ENCODE measurements around the gene GRID2. TPM values are rescaled to one million over a fixed set of nuclear protein-coding genes. Genes with fewer than 3 reads are reported as not detected.

The GRID2 gene
- total RNA-seq, 2 experiments from 2014 or later, result not detected

DNA sequence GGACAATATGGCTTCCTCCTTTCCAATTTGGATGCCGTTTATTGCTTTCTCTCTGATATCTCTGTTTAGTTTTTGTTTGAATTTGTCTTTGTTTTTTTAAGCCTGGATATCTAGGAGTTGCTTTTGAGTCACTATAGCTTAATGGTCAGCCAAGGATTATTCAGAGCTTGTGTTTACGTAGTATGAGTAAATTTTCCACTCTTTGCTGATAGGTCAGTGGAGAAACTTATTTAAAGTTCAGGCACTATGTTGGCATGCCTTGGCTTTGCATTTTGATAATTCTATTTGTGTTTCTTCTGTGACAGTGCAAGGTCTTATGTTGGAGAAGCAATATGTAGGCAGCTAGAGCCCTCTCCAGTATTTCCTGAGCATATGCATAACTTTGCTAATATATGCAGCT, 315.2 kb downstream of the GRID2 start:
- H3K4me1 Mint-ChIP-seq, result no peaks in the 10 kb centered on the region
- peaks cover 1% of the 10 kb centered on the region for H3K9me3 Mint-ChIP-seq
- no peak overlapping the region for H3K4me3 Mint-ChIP-seq
- no peaks in the 10 kb centered on the region for H3K36me3 Mint-ChIP-seq
- no peaks in the 10 kb centered on the region for H3K27me3 Mint-ChIP-seq
- H3K27ac Mint-ChIP-seq, result no peak overlapping the region
- DNase-seq, result no peak

- no peaks in the 10 kb centered on the region for H3K36me3 Mint-ChIP-seq
- DNase-seq, result no peak
- H3K27ac Mint-ChIP-seq, result no peak overlapping the region
- no peak overlapping the region for H3K4me3 Mint-ChIP-seq
- H3K4me1 Mint-ChIP-seq, result no peaks in the 10 kb centered on the region
- no peaks in the 10 kb centered on the region for H3K27me3 Mint-ChIP-seq
- peaks cover 10% of the 10 kb centered on the region for H3K9me3 Mint-ChIP-seq
Measured at GRCh38 chr4:92629302-92629701, 325.5 kb downstream of the GRID2 start.

DNA sequence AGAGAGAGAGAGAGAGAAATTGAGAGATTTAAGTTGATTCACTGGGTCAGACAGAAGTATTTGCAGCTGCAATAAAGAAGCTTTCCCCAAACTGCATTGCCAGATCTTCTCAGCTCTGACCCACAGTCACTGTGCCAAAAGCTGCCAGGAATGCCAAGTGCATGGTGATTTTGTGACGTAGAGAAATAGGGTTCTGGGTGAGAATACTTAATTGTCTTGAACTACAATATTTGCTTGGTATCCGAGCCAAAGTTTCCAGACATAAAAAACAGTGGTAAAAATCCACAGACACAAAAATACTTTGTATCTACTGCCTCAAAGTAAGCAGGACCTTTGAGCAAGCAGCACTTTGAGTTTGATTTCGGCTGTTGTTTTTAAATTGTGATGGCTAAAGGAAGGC, 331.1 kb downstream of the GRID2 start:
- Mint-ChIP-seq H3K27me3 (no peaks in the 10 kb centered on the region), H3K9me3 (peaks cover 4% of the 10 kb centered on the region), H3K4me1 (no peaks in the 10 kb centered on the region), H3K27ac (no peak overlapping the region), H3K36me3 (no peaks in the 10 kb centered on the region), H3K4me3 (no peak overlapping the region)
- no peak for DNase-seq

DNA sequence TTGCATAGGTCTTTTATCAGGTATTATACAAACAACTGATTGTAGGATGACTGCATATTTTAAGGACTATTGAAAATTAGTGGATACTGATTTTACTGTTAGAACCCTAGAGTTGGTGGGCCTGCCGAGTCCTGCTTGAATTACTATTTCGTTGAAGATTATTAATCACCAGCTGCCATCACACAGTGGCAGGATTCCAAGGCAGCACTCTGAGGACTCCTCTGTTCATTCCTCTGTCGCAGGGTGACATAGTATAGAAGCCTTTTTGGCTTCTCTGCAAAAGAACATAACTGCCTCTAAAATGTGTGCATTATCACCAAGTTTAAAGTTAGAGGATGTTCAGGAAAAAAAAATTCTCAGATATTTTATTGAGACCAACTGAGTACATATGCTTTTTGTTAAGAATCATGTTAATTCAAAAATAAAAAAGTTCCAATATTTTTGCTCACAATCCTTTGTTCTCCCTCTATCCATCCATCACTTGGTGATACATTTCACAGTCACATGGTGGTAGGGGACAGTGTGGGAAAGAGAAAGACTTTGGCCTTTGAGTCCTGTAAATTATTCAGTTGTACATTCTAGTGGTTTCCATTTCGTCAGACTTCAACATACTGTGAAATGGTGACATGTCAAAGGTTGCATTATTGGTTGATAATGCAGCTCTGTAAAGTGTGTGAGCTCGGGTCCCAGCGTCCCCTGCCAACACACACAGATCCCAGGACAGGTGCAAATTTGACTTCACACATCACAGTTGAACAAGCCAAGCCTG, 332.5 kb downstream of the GRID2 start:
- no peaks in the 10 kb centered on the region for H3K36me3 Mint-ChIP-seq
- H3K4me1 Mint-ChIP-seq, result no peaks in the 10 kb centered on the region
- H3K9me3 Mint-ChIP-seq, result peaks cover 4% of the 10 kb centered on the region
- no peak overlapping the region for H3K4me3 Mint-ChIP-seq
- no peaks in the 10 kb centered on the region for H3K27me3 Mint-ChIP-seq
- no peak overlapping the region for H3K27ac Mint-ChIP-seq
- DNase-seq, result no peak

DNA sequence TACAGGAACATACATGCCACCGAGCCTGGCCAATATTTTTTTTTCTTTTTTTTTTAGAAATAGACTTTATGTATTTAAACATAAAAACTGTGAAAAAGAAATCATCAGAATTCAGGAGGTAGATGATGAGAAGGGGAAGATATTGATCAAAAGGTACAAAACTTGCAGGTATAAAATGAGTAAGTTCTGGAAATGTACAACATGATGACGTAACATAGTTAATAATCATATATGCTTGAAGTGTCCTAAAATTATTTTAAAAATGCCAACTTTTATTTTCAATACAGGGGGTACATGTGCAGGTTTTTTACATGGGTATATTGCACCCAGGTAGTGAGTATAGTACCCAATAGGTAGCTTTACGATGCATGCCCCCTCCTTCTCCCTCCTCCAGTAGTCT, 337.6 kb downstream of the GRID2 start:
- Mint-ChIP-seq H3K36me3 (no peaks in the 10 kb centered on the region), H3K9me3 (no peaks in the 10 kb centered on the region), H3K4me1 (no peaks in the 10 kb centered on the region), H3K27ac (no peak overlapping the region), H3K4me3 (no peak overlapping the region), H3K27me3 (no peaks in the 10 kb centered on the region)
- DNase-seq, result no peak

- Mint-ChIP-seq H3K9me3 (peaks cover 2% of the 10 kb centered on the region), H3K27ac (no peak overlapping the region), H3K36me3 (no peaks in the 10 kb centered on the region), H3K27me3 (no peaks in the 10 kb centered on the region), H3K4me3 (no peak overlapping the region), H3K4me1 (no peaks in the 10 kb centered on the region)
- no peak for DNase-seq
Measured at GRCh38 chr4:92646826-92647225, 343.1 kb downstream of the GRID2 start.

DNA sequence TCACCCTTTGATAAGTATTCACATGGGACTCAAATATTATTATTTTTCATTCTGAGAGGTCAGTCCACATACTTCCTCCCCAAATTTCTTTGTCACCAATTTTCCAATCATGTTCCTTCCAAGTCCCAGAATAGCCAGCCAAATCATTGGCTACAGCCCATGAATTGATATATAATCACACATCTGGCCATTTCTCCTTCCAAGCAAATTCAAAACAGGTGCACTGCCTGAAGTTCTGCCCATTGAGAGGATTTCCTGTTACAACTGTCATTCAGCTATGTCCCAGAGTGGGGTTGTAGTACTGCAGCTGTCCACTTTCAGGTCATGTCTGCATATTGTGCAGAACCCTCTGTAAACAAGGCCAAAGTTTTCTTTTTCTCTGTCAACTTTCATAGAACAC, 347.8 kb downstream of the GRID2 start:
- Mint-ChIP-seq H3K27me3 (no peaks in the 10 kb centered on the region), H3K36me3 (no peaks in the 10 kb centered on the region), H3K9me3 (peaks cover 2% of the 10 kb centered on the region), H3K4me1 (no peaks in the 10 kb centered on the region), H3K27ac (no peak overlapping the region), H3K4me3 (no peak overlapping the region)
- no peak for DNase-seq

GRCh38 chr4:92654084-92654483, 350.3 kb downstream of the GRID2 start:
- Mint-ChIP-seq H3K36me3 (no peaks in the 10 kb centered on the region), H3K27ac (no peak overlapping the region), H3K9me3 (no peaks in the 10 kb centered on the region), H3K4me1 (no peaks in the 10 kb centered on the region), H3K27me3 (no peaks in the 10 kb centered on the region), H3K4me3 (no peak overlapping the region)
- no peak for DNase-seq

GRCh38 chr4:92657695-92658094, 353.9 kb downstream of the GRID2 start:
- no peaks in the 10 kb centered on the region for H3K36me3 Mint-ChIP-seq
- DNase-seq, result no peak
- H3K27me3 Mint-ChIP-seq, result no peaks in the 10 kb centered on the region
- no peaks in the 10 kb centered on the region for H3K4me1 Mint-ChIP-seq
- H3K9me3 Mint-ChIP-seq, result no peaks in the 10 kb centered on the region
- H3K27ac Mint-ChIP-seq, result no peak overlapping the region
- H3K4me3 Mint-ChIP-seq, result no peak overlapping the region

DNA sequence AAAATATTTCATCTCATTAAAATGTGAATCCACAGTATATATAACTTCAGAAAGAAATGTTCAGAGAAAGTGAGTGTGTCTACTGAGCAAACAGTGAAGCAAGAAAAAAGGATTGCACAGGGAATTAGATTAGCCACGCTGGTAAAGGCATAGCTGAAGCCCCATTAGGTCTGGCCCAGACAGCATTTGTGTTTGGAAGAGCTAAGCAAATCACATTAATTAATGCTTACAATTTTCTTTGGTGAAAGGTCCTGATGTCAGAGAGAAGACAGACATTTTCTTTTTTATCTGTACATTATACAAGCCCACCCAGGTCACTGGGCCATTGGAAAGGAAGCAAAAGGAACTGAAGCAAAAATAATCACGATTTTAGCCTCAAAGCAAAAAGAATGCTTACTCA, 354.6 kb downstream of the GRID2 start:
- H3K4me1 Mint-ChIP-seq, result no peaks in the 10 kb centered on the region
- DNase-seq, result no peak
- no peaks in the 10 kb centered on the region for H3K27me3 Mint-ChIP-seq
- H3K4me3 Mint-ChIP-seq, result no peak overlapping the region
- no peaks in the 10 kb centered on the region for H3K9me3 Mint-ChIP-seq
- H3K36me3 Mint-ChIP-seq, result no peaks in the 10 kb centered on the region
- H3K27ac Mint-ChIP-seq, result no peak overlapping the region

GRCh38 chr4:92677805-92678204, 374.0 kb downstream of the GRID2 start:
- no peak for DNase-seq
- no peaks in the 10 kb centered on the region for H3K4me1 Mint-ChIP-seq
- no peaks in the 10 kb centered on the region for H3K36me3 Mint-ChIP-seq
- no peak overlapping the region for H3K27ac Mint-ChIP-seq
- no peak overlapping the region for H3K4me3 Mint-ChIP-seq
- no peaks in the 10 kb centered on the region for H3K27me3 Mint-ChIP-seq
- H3K9me3 Mint-ChIP-seq, result no peaks in the 10 kb centered on the region

DNA sequence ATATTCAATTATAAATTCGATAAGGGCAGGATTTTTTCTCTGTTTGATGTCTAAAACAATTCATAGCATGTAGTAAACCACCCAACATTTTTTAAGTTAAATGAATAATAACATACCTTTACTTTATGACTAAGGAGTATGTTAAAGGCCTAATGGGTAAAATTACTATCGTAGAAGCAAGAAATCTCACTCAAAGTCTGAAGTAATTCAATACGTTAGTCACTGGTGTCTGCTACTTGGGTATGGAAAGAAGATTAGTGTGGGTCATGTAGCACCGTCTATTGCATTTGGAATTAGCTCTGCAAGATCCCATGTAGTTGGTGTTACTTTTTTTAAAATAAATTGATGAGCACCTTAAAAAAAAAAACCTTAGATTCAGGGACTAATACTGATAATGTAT, 374.5 kb downstream of the GRID2 start:
- no peak for DNase-seq
- H3K9me3 Mint-ChIP-seq, result no peaks in the 10 kb centered on the region

GRCh38 chr4:92679149-92679548, 375.4 kb downstream of the GRID2 start:
- Mint-ChIP-seq H3K27me3 (no peaks in the 10 kb centered on the region), H3K27ac (no peak overlapping the region), H3K36me3 (no peaks in the 10 kb centered on the region), H3K9me3 (no peaks in the 10 kb centered on the region), H3K4me1 (no peaks in the 10 kb centered on the region), H3K4me3 (no peak overlapping the region)
- no peak for DNase-seq

More for the DNA sequence above, 374.5 kb downstream of the GRID2 start:
- no peak overlapping the region for H3K27ac Mint-ChIP-seq
- H3K27me3 Mint-ChIP-seq, result no peaks in the 10 kb centered on the region
- H3K4me3 Mint-ChIP-seq, result no peak overlapping the region
- no peaks in the 10 kb centered on the region for H3K36me3 Mint-ChIP-seq
- no peaks in the 10 kb centered on the region for H3K4me1 Mint-ChIP-seq

DNA sequence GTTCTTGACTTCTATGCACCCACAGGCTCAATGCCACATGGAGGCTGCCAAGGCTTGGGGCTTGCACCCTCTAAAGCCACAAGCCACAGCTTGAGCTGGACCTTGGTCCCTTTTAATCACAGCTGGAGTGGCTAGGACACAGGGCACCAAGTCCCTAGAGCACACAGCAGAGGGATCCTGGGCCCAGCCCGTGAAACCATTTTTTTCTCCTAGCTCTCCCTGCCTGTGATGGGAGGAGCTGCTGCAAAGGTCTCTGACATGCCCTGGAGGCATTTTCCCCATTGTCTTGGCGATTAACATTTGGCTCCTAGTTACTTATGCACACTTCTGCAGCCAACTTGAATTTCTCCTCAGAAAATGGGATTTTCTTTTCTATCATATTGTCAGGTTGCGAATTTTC, 410.9 kb downstream of the GRID2 start:
- peaks cover 3% of the 10 kb centered on the region for H3K9me3 Mint-ChIP-seq
- H3K4me3 Mint-ChIP-seq, result no peak overlapping the region
- H3K27me3 Mint-ChIP-seq, result no peaks in the 10 kb centered on the region
- H3K27ac Mint-ChIP-seq, result no peak overlapping the region
- no peak for DNase-seq
- H3K36me3 Mint-ChIP-seq, result no peaks in the 10 kb centered on the region
- no peaks in the 10 kb centered on the region for H3K4me1 Mint-ChIP-seq

GRCh38 chr4:92733231-92733630, 429.5 kb downstream of the GRID2 start:
- H3K27ac Mint-ChIP-seq, result no peak overlapping the region
- no peaks in the 10 kb centered on the region for H3K36me3 Mint-ChIP-seq
- no peaks in the 10 kb centered on the region for H3K27me3 Mint-ChIP-seq
- no peak overlapping the region for H3K4me3 Mint-ChIP-seq
- H3K4me1 Mint-ChIP-seq, result no peaks in the 10 kb centered on the region
- H3K9me3 Mint-ChIP-seq, result peaks cover 1% of the 10 kb centered on the region
- DNase-seq, result no peak

GRCh38 chr4:92735025-92735665, 431.4 kb downstream of the GRID2 start:
- H3K4me1 Mint-ChIP-seq, result no peaks in the 10 kb centered on the region
- peaks cover 1% of the 10 kb centered on the region for H3K9me3 Mint-ChIP-seq
- DNase-seq, result no peak
- H3K27me3 Mint-ChIP-seq, result no peaks in the 10 kb centered on the region
- H3K4me3 Mint-ChIP-seq, result no peak overlapping the region
- no peak overlapping the region for H3K27ac Mint-ChIP-seq
- no peaks in the 10 kb centered on the region for H3K36me3 Mint-ChIP-seq

Measured in activated naive CD8-positive, alpha-beta T cell treated with anti-CD3 and anti-CD28 coated beads for 36 hours (primary cell).